ENCODE measurements around the gene ELP6. TPM values are rescaled to one million over a fixed set of nuclear protein-coding genes. Genes with fewer than 3 reads are reported as not detected.

The ELP6 gene
- total and polyA plus RNA-seq, 4 donors = 18.8 to 21.4 (median 19.5) TPM

DNA sequence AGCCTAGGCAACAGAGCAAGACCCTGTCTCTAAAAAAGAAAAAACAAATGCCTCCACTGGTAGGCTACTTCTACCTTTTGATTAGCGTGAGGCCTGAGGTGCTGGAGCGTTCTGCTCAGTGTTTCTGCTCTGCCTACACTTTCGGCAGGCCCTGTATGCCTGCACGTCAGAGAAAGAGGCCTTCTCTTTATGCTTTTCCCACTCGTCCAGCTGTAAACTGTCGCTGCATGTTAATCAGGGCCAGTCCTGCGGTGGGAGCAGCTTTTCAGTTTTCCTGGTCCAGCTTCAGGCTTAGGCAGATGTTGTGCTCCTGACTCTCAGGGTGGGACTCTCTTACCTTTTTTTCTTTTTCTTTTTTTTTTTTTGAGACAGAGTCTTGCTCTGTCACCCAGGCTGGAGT, 39.9 kb upstream of the ELP6 start:
- TF ChIP-seq, protein P1, sequence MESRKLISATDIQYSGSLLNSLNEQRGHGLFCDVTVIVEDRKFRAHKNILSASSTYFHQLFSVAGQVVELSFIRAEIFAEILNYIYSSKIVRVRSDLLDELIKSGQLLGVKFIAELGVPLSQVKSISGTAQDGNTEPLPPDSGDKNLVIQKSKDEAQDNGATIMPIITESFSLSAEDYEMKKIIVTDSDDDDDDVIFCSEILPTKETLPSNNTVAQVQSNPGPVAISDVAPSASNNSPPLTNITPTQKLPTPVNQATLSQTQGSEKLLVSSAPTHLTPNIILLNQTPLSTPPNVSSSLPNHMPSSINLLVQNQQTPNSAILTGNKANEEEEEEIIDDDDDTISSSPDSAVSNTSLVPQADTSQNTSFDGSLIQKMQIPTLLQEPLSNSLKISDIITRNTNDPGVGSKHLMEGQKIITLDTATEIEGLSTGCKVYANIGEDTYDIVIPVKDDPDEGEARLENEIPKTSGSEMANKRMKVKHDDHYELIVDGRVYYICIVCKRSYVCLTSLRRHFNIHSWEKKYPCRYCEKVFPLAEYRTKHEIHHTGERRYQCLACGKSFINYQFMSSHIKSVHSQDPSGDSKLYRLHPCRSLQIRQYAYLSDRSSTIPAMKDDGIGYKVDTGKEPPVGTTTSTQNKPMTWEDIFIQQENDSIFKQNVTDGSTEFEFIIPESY (IDR thresholded peaks at IDR 0.05) = no peak
- TF ChIP-seq, protein P2, sequence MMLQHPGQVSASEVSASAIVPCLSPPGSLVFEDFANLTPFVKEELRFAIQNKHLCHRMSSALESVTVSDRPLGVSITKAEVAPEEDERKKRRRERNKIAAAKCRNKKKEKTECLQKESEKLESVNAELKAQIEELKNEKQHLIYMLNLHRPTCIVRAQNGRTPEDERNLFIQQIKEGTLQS (IDR thresholded peaks at IDR 0.05) = no peak
- TF ChIP-seq EGR1 (IDR thresholded peaks at IDR 0.05; ENCODE audit: low read depth in 2 of 2) (no peak), FOXA1 (IDR thresholded peaks at IDR 0.05) (no peak), SP1 (IDR thresholded peaks at IDR 0.05) (no peak), HNF4A (conservative IDR thresholded peaks at IDR 0.05) (no peak), HNF4G (IDR thresholded peaks at IDR 0.05) (no peak), FOXA2 (IDR thresholded peaks at IDR 0.05) (no peak), JUND (IDR thresholded peaks at IDR 0.05) (no peak), YY1 (IDR thresholded peaks at IDR 0.05) (no peak)
- peaks cover 0 to 3% (median 0%) of the 10 kb centered on the region in 4 donors for H3K9me3 ChIP-seq (ENCODE audit: control insufficient read depth in 4 of 4, low read length in 3 of 4)
- no peak overlapping the region for H3K9ac ChIP-seq (ENCODE audit: low read depth in 1 of 2, low read length in 2 of 2)
- no peak overlapping the region for H3K4me3 ChIP-seq (ENCODE audit: low read depth in 1 of 3, low read length in 3 of 3)
- no peaks in the 10 kb centered on the region for H3K36me3 ChIP-seq (ENCODE audit: control insufficient read depth in 4 of 4, insufficient read depth in 3 of 4, low read depth in 1 of 4, low read length in 3 of 4)
- no peak overlapping the region for H3K27ac ChIP-seq (ENCODE audit: low read depth in 1 of 2, low read length in 2 of 2)
- WGBS = 91% methylated on average over 7 of the region's 7 CpGs
- no peaks in the 10 kb centered on the region for H3K4me1 ChIP-seq (ENCODE audit: control insufficient read depth in 4 of 4, insufficient read depth in 4 of 4, low read length in 3 of 4)
- no peaks in the 10 kb centered on the region for H3K27me3 ChIP-seq (ENCODE audit: control insufficient read depth in 4 of 4, insufficient read depth in 4 of 4, low read length in 3 of 4)
- DNase-seq (ENCODE audit: low spot score) = no peak

DNA sequence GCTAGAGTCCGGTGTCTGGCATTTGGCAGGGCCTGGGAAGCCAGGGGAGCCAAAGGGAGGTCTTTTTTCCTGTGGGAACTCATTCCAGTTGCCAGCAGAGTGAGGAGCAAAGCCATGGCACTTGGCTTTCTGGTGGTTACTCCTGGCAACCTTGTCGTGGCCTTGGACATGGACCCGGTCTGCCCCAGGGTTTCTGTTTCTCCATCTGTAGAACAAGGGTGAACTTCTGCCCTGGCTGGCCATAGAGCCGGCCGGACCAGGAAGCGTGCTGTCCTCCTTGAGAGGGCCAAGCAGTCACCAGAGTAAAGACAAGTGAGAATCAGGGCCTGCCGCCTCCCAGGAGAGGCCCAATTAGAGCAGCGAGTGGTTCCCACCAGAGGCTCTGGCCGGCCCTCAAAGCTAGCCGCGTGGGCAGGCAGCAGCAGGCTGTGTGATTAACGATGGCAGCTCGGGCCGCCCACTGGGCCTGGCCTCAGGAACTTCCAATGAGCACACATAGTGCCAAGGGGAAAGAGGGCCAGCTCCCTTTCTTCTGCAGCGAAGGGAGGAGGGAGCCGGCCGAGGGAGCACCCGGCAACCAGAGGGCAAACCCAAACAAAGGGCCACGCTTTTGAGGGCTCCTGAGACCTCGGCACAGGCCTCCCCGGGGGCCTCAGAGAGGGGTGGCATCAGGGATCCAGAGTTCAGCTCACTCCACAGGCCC, 29.1 kb upstream of the ELP6 start:
- no peak overlapping the region for H3K4me3 ChIP-seq (ENCODE audit: low read depth in 1 of 3, low read length in 3 of 3)
- no peak overlapping the region for H3K9ac ChIP-seq (ENCODE audit: low read depth in 1 of 2, low read length in 2 of 2)
- H3K4me1 ChIP-seq (ENCODE audit: control insufficient read depth in 4 of 4, insufficient read depth in 4 of 4, low read length in 3 of 4) = no peaks in the 10 kb centered on the region
- H3K27me3 ChIP-seq (ENCODE audit: control insufficient read depth in 4 of 4, insufficient read depth in 4 of 4, low read length in 3 of 4) = no peaks in the 10 kb centered on the region
- TF ChIP-seq, protein P2 (IDR thresholded peaks at IDR 0.05) = no peak
- TF ChIP-seq, protein P3, sequence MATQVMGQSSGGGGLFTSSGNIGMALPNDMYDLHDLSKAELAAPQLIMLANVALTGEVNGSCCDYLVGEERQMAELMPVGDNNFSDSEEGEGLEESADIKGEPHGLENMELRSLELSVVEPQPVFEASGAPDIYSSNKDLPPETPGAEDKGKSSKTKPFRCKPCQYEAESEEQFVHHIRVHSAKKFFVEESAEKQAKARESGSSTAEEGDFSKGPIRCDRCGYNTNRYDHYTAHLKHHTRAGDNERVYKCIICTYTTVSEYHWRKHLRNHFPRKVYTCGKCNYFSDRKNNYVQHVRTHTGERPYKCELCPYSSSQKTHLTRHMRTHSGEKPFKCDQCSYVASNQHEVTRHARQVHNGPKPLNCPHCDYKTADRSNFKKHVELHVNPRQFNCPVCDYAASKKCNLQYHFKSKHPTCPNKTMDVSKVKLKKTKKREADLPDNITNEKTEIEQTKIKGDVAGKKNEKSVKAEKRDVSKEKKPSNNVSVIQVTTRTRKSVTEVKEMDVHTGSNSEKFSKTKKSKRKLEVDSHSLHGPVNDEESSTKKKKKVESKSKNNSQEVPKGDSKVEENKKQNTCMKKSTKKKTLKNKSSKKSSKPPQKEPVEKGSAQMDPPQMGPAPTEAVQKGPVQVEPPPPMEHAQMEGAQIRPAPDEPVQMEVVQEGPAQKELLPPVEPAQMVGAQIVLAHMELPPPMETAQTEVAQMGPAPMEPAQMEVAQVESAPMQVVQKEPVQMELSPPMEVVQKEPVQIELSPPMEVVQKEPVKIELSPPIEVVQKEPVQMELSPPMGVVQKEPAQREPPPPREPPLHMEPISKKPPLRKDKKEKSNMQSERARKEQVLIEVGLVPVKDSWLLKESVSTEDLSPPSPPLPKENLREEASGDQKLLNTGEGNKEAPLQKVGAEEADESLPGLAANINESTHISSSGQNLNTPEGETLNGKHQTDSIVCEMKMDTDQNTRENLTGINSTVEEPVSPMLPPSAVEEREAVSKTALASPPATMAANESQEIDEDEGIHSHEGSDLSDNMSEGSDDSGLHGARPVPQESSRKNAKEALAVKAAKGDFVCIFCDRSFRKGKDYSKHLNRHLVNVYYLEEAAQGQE (IDR thresholded peaks at IDR 0.05) = no peak
- TF ChIP-seq, protein P1 (IDR thresholded peaks at IDR 0.05) = no peak
- TF ChIP-seq FOXA2 (IDR thresholded peaks at IDR 0.05) (no peak), NR2F2 (IDR thresholded peaks at IDR 0.05) (no peak), RAD21 (IDR thresholded peaks at IDR 0.05) (no peak), EGR1 (IDR thresholded peaks at IDR 0.05; ENCODE audit: low read depth in 2 of 2) (no peak)
- no peaks in the 10 kb centered on the region for H3K36me3 ChIP-seq (ENCODE audit: control insufficient read depth in 4 of 4, insufficient read depth in 3 of 4, low read depth in 1 of 4, low read length in 3 of 4)
- DNase-seq (ENCODE audit: low spot score) = no peak
- H3K27ac ChIP-seq (ENCODE audit: low read depth in 1 of 2, low read length in 2 of 2) = no peak overlapping the region
- 82% methylated on average over 21 of the region's 21 CpGs for WGBS
- H3K9me3 ChIP-seq (ENCODE audit: control insufficient read depth in 4 of 4, low read length in 3 of 4) = no peaks in the 10 kb centered on the region

Data from liver (tissue), 9 donors.